HG03135 (cell line): ENCODE measurements around the gene TRAPPC5.

Source experiments
- ATAC-seq: cut with Tn5 transposase; IDR thresholded peaks from one replicate; pipeline ENCODE4 v1.9.1; 2021; ENCODE audit warnings: mild to moderate bottlenecking, moderate library complexity; ENCODE audit not compliant: unreplicated experiment

The TRAPPC5 gene

DNA sequence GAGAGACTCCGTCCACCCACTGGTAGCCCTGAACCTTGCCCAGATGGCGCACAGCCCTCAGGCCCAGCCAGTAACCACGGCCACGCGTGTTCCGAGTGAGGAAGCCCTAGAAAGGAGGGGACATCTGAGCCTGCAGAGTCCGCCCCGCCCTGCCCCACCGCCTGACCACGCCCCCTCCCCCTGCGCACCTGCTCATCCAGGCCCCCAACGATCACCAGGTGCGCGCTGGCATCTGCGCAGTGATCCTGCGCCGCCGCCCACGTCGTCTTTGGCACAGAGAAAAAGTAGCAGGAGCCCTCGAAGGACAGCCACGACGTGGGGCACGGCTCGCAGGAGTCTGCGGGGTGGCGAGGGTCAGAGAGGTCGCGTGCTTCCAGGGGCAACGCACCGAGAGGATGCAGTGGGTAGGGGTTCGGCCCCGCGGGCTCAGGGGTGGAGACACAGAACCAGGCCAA, 49.2 kb downstream of the TRAPPC5 start:
- ATAC-seq: no peak

DNA sequence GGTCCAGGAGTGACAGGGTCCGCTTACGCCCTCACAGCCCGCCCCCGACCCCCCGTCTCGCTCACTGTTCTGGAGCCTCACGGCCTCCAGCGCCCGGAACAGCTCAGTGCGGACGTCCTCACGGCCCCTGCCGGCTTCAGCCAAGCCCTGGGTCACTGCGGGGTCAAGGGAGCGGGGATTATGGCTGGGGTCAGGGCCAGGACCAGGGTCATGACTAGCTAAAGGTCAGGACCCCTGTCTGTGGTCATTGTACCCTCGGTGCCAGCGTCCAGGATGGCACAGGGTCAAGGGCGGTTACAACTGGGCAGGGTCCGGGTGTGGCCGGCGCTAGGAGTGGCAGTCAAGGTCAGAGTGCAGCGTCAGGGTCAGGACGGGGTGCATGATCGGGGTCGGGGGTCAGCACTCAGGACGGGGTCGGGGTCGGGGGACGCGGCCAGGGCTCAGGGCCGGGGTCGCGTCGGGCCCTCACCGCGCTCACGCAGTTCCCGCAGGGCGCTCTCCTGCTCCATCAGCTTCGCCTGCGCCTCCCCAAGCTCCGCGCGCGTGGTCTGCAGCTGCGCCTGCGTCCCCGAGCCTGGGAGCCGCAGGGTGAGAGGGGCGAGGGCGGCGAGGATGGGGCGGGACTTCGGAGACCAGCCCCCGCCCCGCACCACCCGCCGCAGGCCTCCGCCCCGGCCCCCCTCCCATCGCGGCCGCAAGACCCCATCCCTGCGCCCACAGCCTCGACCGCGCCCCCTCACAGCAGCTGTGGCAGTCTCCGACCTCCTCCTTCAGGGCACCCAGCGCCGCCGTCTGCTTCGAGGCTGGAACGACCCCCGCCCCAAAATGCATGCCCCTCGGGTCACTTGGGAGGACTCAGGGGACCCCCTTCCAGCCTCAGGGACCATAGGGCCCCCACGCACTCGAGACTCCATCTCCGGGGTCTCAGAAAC, 49.9 kb downstream of the TRAPPC5 start:
- no peak for ATAC-seq

DNA sequence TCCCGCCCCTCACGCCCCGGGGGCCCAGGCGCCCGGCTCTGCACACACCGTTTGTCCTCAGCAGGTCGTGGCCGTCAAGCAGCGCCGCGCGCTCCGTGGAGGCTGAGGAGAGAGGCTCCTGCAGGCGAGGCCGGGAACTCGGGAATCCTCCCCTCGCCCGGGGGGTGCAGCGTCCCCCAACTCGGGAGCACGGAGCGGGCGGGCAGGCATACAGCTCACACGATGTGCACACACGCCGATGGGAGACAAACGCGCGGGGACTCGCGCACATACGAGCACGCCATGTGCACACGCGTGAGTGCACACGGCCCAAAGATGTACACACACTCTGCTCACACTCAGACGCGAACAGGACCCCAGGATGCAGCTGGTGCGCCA, 50.6 kb downstream of the TRAPPC5 start:
- ATAC-seq: no peak

- no peak for ATAC-seq
These were observed 51.0 kb downstream of the TRAPPC5 start for GRCh38 chr19:7731615-7732014.

DNA sequence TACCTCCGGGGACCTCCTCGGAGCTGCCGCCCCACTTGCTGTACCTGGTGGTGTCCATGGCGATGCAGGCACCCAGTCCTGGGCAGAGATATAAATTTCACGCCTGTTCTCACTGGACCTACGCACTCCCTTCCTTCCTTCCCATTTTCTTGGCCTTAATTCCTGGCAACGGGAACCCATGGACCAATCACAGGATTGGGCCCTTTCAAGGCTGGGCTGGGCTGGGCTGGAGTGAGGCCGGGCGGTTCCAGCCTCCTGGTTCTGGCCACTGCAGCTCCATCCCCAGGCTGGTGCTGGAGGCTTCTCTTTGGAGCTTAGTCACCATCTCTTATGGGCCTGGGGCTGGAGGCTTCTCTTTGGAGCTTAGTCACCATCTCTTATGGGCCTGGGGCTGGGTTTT, 51.4 kb downstream of the TRAPPC5 start, which contains the start of gene CLEC4G:
Gene CLEC4G (minus strand): TSS at position 66 of the 400 bp plus-strand sequence. CDS start 8 bp downstream, at position 58.
- no peak for ATAC-seq

GRCh38 chr19:7733376-7733775, 52.7 kb downstream of the TRAPPC5 start:
- no peak for ATAC-seq

DNA sequence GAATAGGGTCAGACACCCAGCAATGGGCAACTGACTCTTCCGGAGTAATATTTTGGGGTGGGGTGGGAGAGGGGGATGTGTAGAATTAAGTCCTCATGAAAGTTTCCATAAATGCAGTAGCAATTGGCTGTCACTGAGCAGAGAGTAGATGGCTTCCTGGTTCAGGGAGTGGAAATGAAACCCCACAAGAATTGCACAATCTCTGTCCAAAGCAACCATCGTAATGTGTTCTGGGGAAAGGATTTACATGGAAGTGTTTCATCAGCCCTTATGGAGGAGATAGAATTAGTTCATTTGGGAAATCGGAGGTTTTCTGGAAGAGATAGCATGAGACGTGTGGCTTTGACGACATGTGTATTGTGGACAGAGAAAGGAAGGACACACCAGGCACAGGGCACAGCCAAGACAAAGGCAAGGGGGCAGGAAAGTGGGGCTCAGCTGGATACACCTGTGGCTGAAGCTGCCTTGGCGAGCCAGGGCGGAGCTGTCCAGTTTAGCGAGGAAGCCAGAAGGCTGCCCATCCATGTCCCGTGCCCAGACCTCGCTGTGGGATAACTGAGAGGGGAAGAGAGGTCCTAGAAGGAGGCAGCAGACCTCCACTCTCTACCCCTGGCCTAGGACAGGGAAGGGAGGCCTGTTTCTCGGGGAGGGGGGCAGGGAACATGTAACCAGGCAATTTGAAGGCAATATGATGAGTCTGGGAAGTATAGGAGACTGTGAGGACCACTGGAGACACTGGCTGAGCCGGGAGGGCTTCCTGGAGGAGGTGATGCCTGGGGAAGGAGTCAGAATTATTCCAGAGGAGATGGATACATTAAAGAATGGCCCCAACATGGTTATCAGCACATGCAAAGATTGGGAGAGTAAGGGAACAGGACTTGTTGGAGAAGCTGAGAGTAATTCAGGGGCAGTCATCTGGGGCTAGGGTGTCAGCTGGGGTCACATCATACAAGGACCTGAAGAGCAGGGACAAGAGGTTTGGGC, 53.9 kb downstream of the TRAPPC5 start:
- no peak for ATAC-seq

DNA sequence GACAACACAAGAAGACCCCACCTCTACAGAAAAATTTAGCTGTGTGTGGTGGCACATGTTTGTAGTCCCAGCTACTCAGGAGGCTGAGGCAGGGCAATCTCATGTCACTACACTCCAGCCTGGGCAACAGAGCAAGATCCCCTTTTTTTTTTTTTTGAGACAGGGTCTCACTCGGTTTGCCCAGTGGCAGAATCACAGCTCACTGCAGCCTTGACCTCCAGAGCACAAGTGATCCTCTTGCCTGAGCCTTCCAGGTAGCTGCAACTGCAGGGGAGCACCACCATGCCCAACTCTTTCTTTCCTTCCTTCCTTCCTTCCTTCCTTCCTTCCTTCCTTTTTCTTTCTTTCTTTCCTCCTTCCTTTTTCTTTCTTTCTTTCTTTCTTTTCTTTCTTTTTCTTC, 55.5 kb downstream of the TRAPPC5 start:
- ATAC-seq: no peak

- ATAC-seq: no peak
These were observed 56.6 kb downstream of the TRAPPC5 start for GRCh38 chr19:7737215-7737614.
